GM13977 (cell line): ENCODE results near the gene UNC50.

Source experiments
- DNase-seq: peaks from one replicate; pipeline ENCODE4 v3.0.0; 2012; ENCODE audit warnings: low spot score
- CTCF ChIP-seq: IDR thresholded peaks from 2 replicates; pipeline ENCODE4 v1.5.1; 2012; ENCODE audit warnings: mild to moderate bottlenecking, control low read depth; ENCODE audit not compliant: insufficient read depth; ENCODE audit errors: extremely low read depth, missing control alignments
- in situ Hi-C: fragments of 300-500 bp; cut with MboI; formaldehyde crosslinking; loops from one replicate; pipeline ENCODE4 v1.12.0; 2022; ENCODE audit warnings: low sequenced_read_pairs, low pct_unique_long_range_greater_than_20kb, mixed read lengths, inconsistent platforms; ENCODE audit not compliant: unreplicated experiment

UNC50 gene

DNA sequence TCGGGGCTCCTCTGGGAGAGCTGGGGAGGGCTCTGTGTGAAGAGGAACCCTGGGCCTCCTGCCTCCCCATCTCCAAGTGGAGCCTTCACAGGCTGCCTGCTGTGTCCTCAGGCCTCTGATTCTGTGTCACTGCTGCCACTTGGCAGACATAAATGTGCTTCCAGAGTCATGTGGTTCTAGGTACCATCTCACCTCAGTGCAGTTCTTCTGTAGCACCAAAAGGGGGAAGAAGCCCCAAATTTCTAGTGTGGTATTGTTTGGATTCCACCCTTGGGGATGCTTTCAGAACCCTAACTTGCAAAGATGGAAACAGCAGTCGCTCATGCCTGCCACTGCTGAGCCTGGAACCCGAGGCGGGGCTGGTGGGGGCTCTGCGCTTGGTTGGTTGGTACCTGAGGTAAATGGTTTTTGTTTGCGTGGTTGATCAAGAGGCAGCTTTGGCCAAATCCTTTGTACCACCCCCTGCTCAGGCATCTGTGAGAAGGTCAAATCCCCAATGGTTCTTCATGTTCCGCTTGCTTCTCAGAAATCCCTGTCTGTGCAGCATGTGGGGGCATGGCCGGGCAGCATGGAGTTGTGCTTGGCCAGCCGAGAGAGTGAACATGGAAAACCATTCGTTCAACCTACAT, 27.6 kb upstream of the UNC50 start:
- no peak for TF ChIP-seq CTCF
- no peak for DNase-seq
- in situ Hi-C loops, result no loop called here

DNA sequence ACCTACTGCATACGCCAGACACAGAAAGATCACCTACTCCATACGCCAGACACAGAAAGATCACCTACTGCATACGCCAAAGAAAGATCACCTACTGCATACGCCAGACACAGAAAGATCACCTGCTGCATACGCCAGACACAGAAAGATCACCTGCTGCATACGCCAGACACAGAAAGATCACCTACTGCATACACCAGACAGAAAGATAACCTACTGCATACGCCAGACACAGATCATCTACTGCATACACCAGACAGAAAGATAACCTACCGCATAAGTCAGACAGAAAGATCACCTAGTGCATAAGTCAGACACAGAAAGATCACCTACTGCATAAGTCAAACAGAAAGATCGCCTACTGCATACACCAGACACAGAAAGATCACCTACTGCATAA, 25.9 kb upstream of the UNC50 start:
- in situ Hi-C loops, result no loop called here
- TF ChIP-seq CTCF, result no peak

DNA sequence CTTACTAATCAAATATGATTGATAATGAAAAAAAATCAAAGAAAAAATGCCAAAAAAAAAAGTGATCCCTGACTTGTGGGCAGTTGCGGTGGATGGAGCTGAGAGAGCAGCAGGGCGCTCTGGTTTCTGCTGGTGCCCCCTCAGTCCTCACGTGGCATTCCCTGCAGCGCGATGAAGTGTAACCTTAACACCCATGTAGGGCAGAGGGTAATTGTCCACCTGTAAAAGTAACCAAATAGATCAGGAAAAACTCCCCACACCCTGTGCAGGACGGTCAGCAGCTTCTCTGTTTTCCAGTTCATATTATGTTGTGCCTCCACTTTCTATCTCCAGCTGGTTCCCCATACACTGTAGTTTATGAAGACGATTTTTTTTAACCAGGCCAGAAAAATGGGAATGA, 25.1 kb upstream of the UNC50 start:
- in situ Hi-C loops, result no loop called here
- no peak for TF ChIP-seq CTCF
- no peak for DNase-seq

More for the DNA sequence above, 25.9 kb upstream of the UNC50 start:
- DNase-seq, result no peak

- in situ Hi-C loops, result no loop called here
- TF ChIP-seq CTCF, result no peak
- no peak for DNase-seq
Observed at GRCh38 chr2:98583816-98584618, 24.4 kb upstream of the UNC50 start.

DNA sequence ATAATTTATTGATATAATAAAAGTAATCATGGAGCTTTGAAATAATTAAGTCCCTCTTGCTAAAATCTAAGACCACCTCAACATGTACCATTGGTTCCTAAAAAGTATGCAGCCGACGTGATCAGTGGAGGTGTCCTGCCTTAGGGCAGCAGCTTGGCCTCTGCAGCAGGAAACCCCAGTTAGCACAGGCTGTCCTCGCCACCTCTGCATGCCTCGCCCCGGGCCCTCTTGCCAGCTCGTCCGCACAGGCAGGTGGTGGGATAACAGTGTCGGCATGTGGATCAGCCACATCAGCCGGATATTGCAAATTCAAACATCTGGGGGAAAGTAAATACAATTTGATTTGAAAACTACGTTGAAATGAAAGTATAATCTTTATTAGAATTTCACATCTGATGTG, 23.0 kb upstream of the UNC50 start:
- in situ Hi-C loops, result no loop called here
- TF ChIP-seq CTCF, result no peak
- DNase-seq, result no peak

- no peak for TF ChIP-seq CTCF
- DNase-seq, result no peak
- in situ Hi-C loops, result no loop called here
Observed at GRCh38 chr2:98586551-98587140, 21.7 kb upstream of the UNC50 start.
